Stomach (tissue), 9 donors: ENCODE data around the gene ASTN2. TPM values are rescaled to one million over a fixed set of nuclear protein-coding genes. Genes with fewer than 3 reads are reported as not detected.
"Not testable (repeated sequence)": the region's sequence is repeated elsewhere in the genome, so short reads cannot be mapped to it uniquely, and the experiment has no call there.

ENCODE experiments used
- DNase-seq, 2 donors: peaks; one replicate each; pipeline versions ENCODE4 v3.0.0 to v3.0.0-alpha.2; 2013 to 2019
- H3K27ac ChIP-seq, 5 donors: fragments of 200-600 bp in 4 of 5; sonication (generic) in 4 of 5; one replicate each; pipeline ENCODE4 v1.5.1; 2013 to 2019; ENCODE audit warnings: mild to moderate bottlenecking in 1 of 5, moderate library complexity in 1 of 5
- H3K27me3 ChIP-seq, 3 donors: fragments of 200-600 bp; sonication (generic); one replicate each; pipeline ENCODE4 v1.5.1; 2017 to 2019; ENCODE audit warnings: mixed run types in 1 of 3
- H3K36me3 ChIP-seq, 4 donors: fragments of 200-600 bp; sonication (generic); 1 replicate in 3 of 4; 2 replicates in 1 of 4; pipeline ENCODE4 v1.5.1; 2016 to 2019
- H3K4me1 ChIP-seq, 4 donors: fragments of 200-600 bp; sonication (generic); one replicate each; pipeline ENCODE4 v1.5.1; 2016 to 2019
- H3K4me3 ChIP-seq, 4 donors: fragments of 200-600 bp; sonication (generic) in 3 of 4; one replicate each; pipeline ENCODE4 v1.5.1; 2016 to 2019; ENCODE audit warnings: mild to moderate bottlenecking in 1 of 4
- H3K9me3 ChIP-seq, 4 donors: fragments of 200-600 bp; sonication (generic); one replicate each; pipeline ENCODE4 v1.5.1; 2016 to 2019
- CTCF ChIP-seq, 7 experiments: fragments of 450-650 bp in 4 of 7; fragments of 200-600 bp in 3 of 7; sonication (generic) in 3 of 7; IDR thresholded peaks; one replicate each; pipeline ENCODE4 v1.5.1; 2016 to 2019; ENCODE audit warnings: antibody characterized with exemption in 7 of 7, control low read depth in 2 of 7, mild to moderate bottlenecking in 1 of 7
- EP300 ChIP-seq: sonication (generic); formaldehyde crosslinking; IDR thresholded peaks from one replicate; pipeline ENCODE4 v1.6.1; 2017; ENCODE audit warnings: antibody characterized with exemption
- POLR2A ChIP-seq, 4 donors: fragments of 450-650 bp; IDR thresholded peaks; one replicate each; pipeline ENCODE4 v1.6.1; 2016; ENCODE audit warnings: antibody characterized with exemption in 4 of 4, control low read depth in 2 of 4, mild to moderate bottlenecking in 1 of 4, moderate library complexity in 1 of 4
- POLR2AphosphoS5 ChIP-seq, 3 donors: sonication (generic); formaldehyde crosslinking; IDR thresholded peaks; one replicate each; pipeline ENCODE4 v1.6.1; 2016; ENCODE audit warnings: antibody characterized with exemption in 3 of 3
- WGBS, 5 donors: extraction: QIAGEN DNeasy Blood & Tissue Kit in 3 of 5; methylation state at CpG; one replicate each; pipeline versions ENCODE4 v1.1.5 to v1.1.7; 2013 to 2018; 5-methylcytosine and 5-hydroxymethylcytosine counted together
- intact Hi-C: fragments of 100-400 bp; cut with DNase I; formaldehyde crosslinking; loops from one replicate; pipeline ENCODE4 v1.15.1; 2023; ENCODE audit warnings: low total_unique reads
- polyA plus RNA-seq, 3 donors: library from polyadenylated mRNA; stranded (reverse); fragments of 200-250 nt; gene quantifications; one replicate each; pipeline ENCODE4 v1.2.3, GENCODE V29; 2013
- total RNA-seq, 5 donors: library from RNA; depleted of rRNA; stranded (reverse); fragments of >200 nt; gene quantifications; one replicate each; pipeline versions ENCODE4 v1.1.0 to v1.2.3, GENCODE V29; 2014 to 2016
- donor health status: healthy with polysubstance abuse.
- donor health status: Bipolar disorder and iron deficiency.
- donor health status: healthy.

Gene ASTN2
- total and polyA plus RNA-seq, 8 donors = 2.1 to 22.3 (median 4.2) TPM; not detected in 1

GRCh38 chr9:116901260-116901659 lies 513.6 kb downstream of the ASTN2 start:
- 3 to 85% (median 47%) methylated on average over 1 of the region's 1 CpG for WGBS, 5 donors
- intact Hi-C loops = no loop called here

GRCh38 chr9:116900543-116900942 lies 514.3 kb downstream of the ASTN2 start:
- WGBS, 5 donors = 69 to 71% (median 70%) methylated on average over 6 of the region's 6 CpGs
- intact Hi-C loops = no loop called here
- Histone ChIP-seq H3K4me3 (no peak overlapping the region), H3K9me3 (peaks cover 0 to 17% (median 13%) of the 10 kb centered on the region in 4 donors), H3K36me3 (no peaks in the 10 kb centered on the region), H3K4me1 (no peaks in the 10 kb centered on the region), H3K27ac (no peak overlapping the region), H3K27me3 (no peaks in the 10 kb centered on the region)
- TF ChIP-seq POLR2AphosphoS5 (IDR thresholded peaks at IDR 0.05) = no peak
- TF ChIP-seq EP300 = no peak
- no peak for TF ChIP-seq CTCF (IDR thresholded peaks at IDR 0.05)
- no peak for TF ChIP-seq POLR2A (IDR thresholded peaks at IDR 0.05)
- no peak for DNase-seq

More at GRCh38 chr9:116901260-116901659, 513.6 kb downstream of the ASTN2 start:
- no peaks in the 10 kb centered on the region for H3K4me1 ChIP-seq
- DNase-seq = no peak
- no peak overlapping the region for H3K4me3 ChIP-seq
- no peak overlapping the region for H3K27ac ChIP-seq
- no peak for TF ChIP-seq EP300
- no peak for TF ChIP-seq CTCF (IDR thresholded peaks at IDR 0.05)
- no peak for TF ChIP-seq POLR2AphosphoS5 (IDR thresholded peaks at IDR 0.05)
- TF ChIP-seq POLR2A (IDR thresholded peaks at IDR 0.05) = no peak
- H3K36me3 ChIP-seq = no peaks in the 10 kb centered on the region
- peaks cover 0 to 17% (median 13%) of the 10 kb centered on the region in 4 donors for H3K9me3 ChIP-seq
- H3K27me3 ChIP-seq = no peaks in the 10 kb centered on the region

GRCh38 chr9:116900007-116900367 lies 514.9 kb downstream of the ASTN2 start:
- Histone ChIP-seq H3K36me3 (no peaks in the 10 kb centered on the region), H3K27me3 (no peaks in the 10 kb centered on the region), H3K4me1 (no peaks in the 10 kb centered on the region), H3K4me3 (no peak overlapping the region), H3K27ac (no peak overlapping the region), H3K9me3 (peaks cover 0 to 17% (median 13%) of the 10 kb centered on the region in 4 donors)
- WGBS, 5 donors = 70 to 88% (median 82%) methylated on average over 1 of the region's 1 CpG
- intact Hi-C loops = no loop called here
- TF ChIP-seq POLR2A (IDR thresholded peaks at IDR 0.05) (no peak), POLR2AphosphoS5 (IDR thresholded peaks at IDR 0.05) (no peak), EP300 (no peak), CTCF (IDR thresholded peaks at IDR 0.05) (no peak)
- DNase-seq = no peak

GRCh38 chr9:116899337-116900006 lies 515.4 kb downstream of the ASTN2 start:
- Histone ChIP-seq H3K27me3 (no peaks in the 10 kb centered on the region), H3K4me3 (no peak overlapping the region), H3K27ac (no peak overlapping the region), H3K9me3 (peaks cover 0 to 17% (median 13%) of the 10 kb centered on the region in 4 donors), H3K4me1 (no peaks in the 10 kb centered on the region), H3K36me3 (no peaks in the 10 kb centered on the region)
- WGBS, 5 donors = 68 to 87% (median 81%) methylated on average over 2 of the region's 2 CpGs
- intact Hi-C loops = no loop called here
- no peak for DNase-seq
- TF ChIP-seq POLR2A (IDR thresholded peaks at IDR 0.05) (no peak), CTCF (IDR thresholded peaks at IDR 0.05) (no peak), POLR2AphosphoS5 (IDR thresholded peaks at IDR 0.05) (no peak), EP300 (no peak)

- intact Hi-C loops, H3K4me1 ChIP-seq, DNase-seq, H3K27me3 ChIP-seq, H3K27ac ChIP-seq, H3K36me3 ChIP-seq, H3K4me3 ChIP-seq: not testable (repeated sequence)
- H3K9me3 ChIP-seq = peaks cover 0 to 17% (median 13%) of the 10 kb centered on the region in 4 donors
- 80 to 86% (median 86%) methylated on average over 5 of the region's 5 CpGs for WGBS, 5 donors
Observed at GRCh38 chr9:116898131-116898530, 516.7 kb downstream of the ASTN2 start.
